ENCODE results near the gene CDK2AP2.

CDK2AP2 gene

DNA sequence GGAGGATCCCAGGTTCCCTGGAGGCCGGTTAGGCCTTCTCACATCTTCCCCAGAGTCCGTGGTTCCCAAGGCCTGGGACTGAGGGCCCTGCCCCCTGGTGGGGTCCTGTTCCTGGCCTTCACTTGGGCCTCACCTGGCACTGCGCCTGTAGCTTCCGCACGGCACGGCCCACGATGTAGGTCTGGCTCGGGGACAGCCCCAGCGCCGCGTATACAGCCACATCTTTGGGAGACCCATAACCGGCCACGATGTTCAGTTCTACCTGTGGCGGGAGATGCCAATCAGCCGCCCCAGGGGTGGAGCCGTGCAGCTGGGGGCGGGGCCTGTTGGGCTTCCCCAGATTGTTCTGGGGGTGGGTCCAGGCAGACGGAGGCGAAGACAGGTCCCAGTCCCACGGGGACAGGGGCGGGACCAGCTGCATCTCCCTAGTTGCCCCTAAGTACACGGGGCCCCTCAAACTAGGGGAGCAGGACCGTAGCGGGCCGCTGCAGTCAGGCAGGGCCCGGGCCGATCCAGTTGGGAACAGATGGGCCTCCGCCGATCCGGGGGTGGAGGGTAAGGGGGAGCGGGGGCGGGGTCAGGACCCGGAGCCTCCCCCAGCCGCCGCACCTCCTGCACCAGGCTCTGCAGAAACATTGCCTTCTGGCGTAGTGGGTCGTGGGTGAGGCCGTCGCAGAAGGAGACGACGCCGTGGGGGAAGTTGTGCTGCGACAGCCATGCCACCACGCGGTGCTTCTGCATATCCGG lies 15.0 kb downstream of the CDK2AP2 start:
- Histone ChIP-seq H3K9ac (ENCODE audit: low read length) (no peak overlapping the region), H3K4me1 (ENCODE audit: insufficient read depth, low read length, severe bottlenecking) (peaks cover 6% of the 10 kb centered on the region), H3F3A (ENCODE audit: insufficient read depth, low read length) (no peaks in the 10 kb centered on the region), H3K79me2 (ENCODE audit: insufficient read depth, low read length) (no peaks in the 10 kb centered on the region), H3K27ac (ENCODE audit: low read depth, low read length, poor library complexity, severe bottlenecking) (no peak overlapping the region), H2AFZ (ENCODE audit: low read length) (no peak overlapping the region), H3K4me3 (ENCODE audit: low read depth, low read length, poor library complexity, severe bottlenecking) (no peak overlapping the region), H3K36me3 (ENCODE audit: insufficient read depth, low read length) (peaks cover 72% of the 10 kb centered on the region; the same call in 1 of the 2 replicates), H4K20me1 (ENCODE audit: insufficient read depth, low read length) (no peaks in the 10 kb centered on the region), H3K4me2 (ENCODE audit: low read length) (no peak overlapping the region), H3K9me2 (ENCODE audit: low read depth, low read length) (no peaks in the 10 kb centered on the region), H3K27me3 (ENCODE audit: insufficient read depth, low read length) (no peaks in the 10 kb centered on the region), H3K9me3 (ENCODE audit: low read length) (no peaks in the 10 kb centered on the region)
- TF ChIP-seq CTCF (IDR thresholded peaks at IDR 0.05; ENCODE audit: low read length): no peak
- no peak for TF ChIP-seq EZH2 (IDR thresholded peaks at IDR 0.05; ENCODE audit: borderline replicate concordance, low read length)

DNA sequence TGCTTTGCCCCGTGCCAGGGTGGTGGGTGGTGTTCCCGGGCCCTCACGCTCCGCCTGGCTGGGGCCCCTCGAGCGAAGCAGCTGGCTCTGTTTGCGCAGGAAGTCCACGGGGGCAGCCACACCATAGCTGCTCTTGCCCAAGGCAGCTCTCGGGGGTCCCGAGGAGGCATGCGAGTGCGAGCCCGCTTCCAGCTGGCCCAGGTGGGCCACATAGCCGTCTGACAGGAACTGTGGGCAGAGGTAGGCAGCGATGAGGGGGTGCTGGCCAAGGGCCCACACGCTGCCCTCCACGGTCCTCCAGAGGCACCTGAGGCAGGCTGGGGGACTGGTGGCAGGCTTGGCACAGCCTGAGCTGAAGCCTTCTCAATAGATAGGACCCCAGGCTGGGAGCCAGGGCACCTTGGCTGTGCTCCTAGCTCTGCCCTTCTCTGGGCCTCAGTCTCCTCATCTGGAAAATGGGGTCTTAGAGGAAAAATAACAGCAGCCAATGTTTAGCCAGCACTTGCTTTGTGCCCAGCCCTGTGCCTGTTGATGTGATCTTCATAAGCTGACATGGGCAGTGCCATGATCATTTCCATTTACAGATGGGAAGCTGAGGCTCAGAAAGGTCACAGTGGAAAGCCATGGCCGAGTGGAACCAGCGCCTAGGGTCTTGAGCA lies 15.8 kb downstream of the CDK2AP2 start:
- Histone ChIP-seq H3K9me2 (ENCODE audit: low read depth, low read length) (no peaks in the 10 kb centered on the region), H4K20me1 (ENCODE audit: insufficient read depth, low read length) (no peaks in the 10 kb centered on the region), H3K27ac (ENCODE audit: low read depth, low read length, poor library complexity, severe bottlenecking) (no peak overlapping the region), H3K4me1 (ENCODE audit: insufficient read depth, low read length, severe bottlenecking) (peaks cover 6% of the 10 kb centered on the region), H3K79me2 (ENCODE audit: insufficient read depth, low read length) (no peaks in the 10 kb centered on the region), H3K36me3 (ENCODE audit: insufficient read depth, low read length) (peaks cover 71% of the 10 kb centered on the region; the same call in 1 of the 2 replicates), H3K4me3 (ENCODE audit: low read depth, low read length, poor library complexity, severe bottlenecking) (no peak overlapping the region), H2AFZ (ENCODE audit: low read length) (no peak overlapping the region), H3K9ac (ENCODE audit: low read length) (no peak overlapping the region), H3K4me2 (ENCODE audit: low read length) (no peak overlapping the region), H3K9me3 (ENCODE audit: low read length) (no peaks in the 10 kb centered on the region), H3F3A (ENCODE audit: insufficient read depth, low read length) (no peaks in the 10 kb centered on the region), H3K27me3 (ENCODE audit: insufficient read depth, low read length) (no peaks in the 10 kb centered on the region)
- TF ChIP-seq CTCF (IDR thresholded peaks at IDR 0.05; ENCODE audit: low read length): no peak

GRCh38 chr11:67491276-67492068 lies 16.5 kb downstream of the CDK2AP2 start:
- H3K36me3 ChIP-seq (ENCODE audit: insufficient read depth, low read length): peaks cover 65% of the 10 kb centered on the region; the same call in 1 of the 2 replicates
- no peak overlapping the region for H3K4me3 ChIP-seq (ENCODE audit: low read depth, low read length, poor library complexity, severe bottlenecking)
- H3K4me2 ChIP-seq (ENCODE audit: low read length): no peak overlapping the region
- no peaks in the 10 kb centered on the region for H3K9me3 ChIP-seq (ENCODE audit: low read length)
- no peak overlapping the region for H3K27ac ChIP-seq (ENCODE audit: low read depth, low read length, poor library complexity, severe bottlenecking)
- no peaks in the 10 kb centered on the region for H3F3A ChIP-seq (ENCODE audit: insufficient read depth, low read length)
- H3K79me2 ChIP-seq (ENCODE audit: insufficient read depth, low read length): no peaks in the 10 kb centered on the region
- H3K4me1 ChIP-seq (ENCODE audit: insufficient read depth, low read length, severe bottlenecking): peaks cover 11% of the 10 kb centered on the region
- no peaks in the 10 kb centered on the region for H4K20me1 ChIP-seq (ENCODE audit: insufficient read depth, low read length)
- no peak overlapping the region for H2AFZ ChIP-seq (ENCODE audit: low read length)
- H3K9me2 ChIP-seq (ENCODE audit: low read depth, low read length): no peaks in the 10 kb centered on the region
- H3K9ac ChIP-seq (ENCODE audit: low read length): no peak overlapping the region
- H3K27me3 ChIP-seq (ENCODE audit: insufficient read depth, low read length): no peaks in the 10 kb centered on the region
- TF ChIP-seq EZH2 (IDR thresholded peaks at IDR 0.05; ENCODE audit: borderline replicate concordance, low read length): no peak
- no peak for TF ChIP-seq CTCF (IDR thresholded peaks at IDR 0.05; ENCODE audit: low read length)
